ENCODE data around the gene KLRF2. TPM values are rescaled to one million over a fixed set of nuclear protein-coding genes. Genes with fewer than 3 reads are reported as not detected.

The KLRF2 gene
- total RNA-seq, 2 experiments from 2014 or later = not detected

DNA sequence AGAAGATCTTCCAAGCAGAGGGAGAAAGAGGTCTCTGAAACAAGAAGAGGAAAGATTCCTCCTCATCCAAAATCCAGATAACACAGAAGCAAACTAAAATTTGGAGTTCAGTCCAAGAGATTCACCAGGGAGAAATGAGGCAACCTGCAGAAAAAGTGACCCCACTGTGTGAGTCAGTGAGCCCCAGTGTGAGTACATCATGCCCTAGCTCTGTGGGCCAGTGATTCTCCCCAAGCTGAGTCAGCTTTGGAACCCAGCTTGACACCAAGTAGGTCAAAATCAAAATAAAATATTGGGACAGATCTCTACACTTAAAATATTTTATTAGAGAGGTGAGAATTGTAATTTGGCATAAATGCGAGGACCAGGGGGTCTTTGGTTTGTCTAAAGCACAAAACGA, 29.4 kb upstream of the KLRF2 start:
- Mint-ChIP-seq H3K36me3 (ENCODE audit: low read depth) (peaks cover 49% of the 10 kb centered on the region), H3K27me3 (no peaks in the 10 kb centered on the region), H3K4me1 (ENCODE audit: low read depth) (peaks cover 44% of the 10 kb centered on the region), H3K27ac (no peak overlapping the region), H3K4me3 (no peak overlapping the region), H3K9me3 (peaks cover 7% of the 10 kb centered on the region)
- CTCF ChIA-PET = interaction anchor here (0.8 to 1.8 kb wide), 5 partner anchors 35 to 158 kb away, joined by 3 to 13 read pairs (median 4); partner anchors contain the start of gene CLEC12B
- TF ChIP-seq, protein P1, sequence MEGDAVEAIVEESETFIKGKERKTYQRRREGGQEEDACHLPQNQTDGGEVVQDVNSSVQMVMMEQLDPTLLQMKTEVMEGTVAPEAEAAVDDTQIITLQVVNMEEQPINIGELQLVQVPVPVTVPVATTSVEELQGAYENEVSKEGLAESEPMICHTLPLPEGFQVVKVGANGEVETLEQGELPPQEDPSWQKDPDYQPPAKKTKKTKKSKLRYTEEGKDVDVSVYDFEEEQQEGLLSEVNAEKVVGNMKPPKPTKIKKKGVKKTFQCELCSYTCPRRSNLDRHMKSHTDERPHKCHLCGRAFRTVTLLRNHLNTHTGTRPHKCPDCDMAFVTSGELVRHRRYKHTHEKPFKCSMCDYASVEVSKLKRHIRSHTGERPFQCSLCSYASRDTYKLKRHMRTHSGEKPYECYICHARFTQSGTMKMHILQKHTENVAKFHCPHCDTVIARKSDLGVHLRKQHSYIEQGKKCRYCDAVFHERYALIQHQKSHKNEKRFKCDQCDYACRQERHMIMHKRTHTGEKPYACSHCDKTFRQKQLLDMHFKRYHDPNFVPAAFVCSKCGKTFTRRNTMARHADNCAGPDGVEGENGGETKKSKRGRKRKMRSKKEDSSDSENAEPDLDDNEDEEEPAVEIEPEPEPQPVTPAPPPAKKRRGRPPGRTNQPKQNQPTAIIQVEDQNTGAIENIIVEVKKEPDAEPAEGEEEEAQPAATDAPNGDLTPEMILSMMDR (IDR thresholded peaks at IDR 0.05) = no peak
- intact Hi-C loops (cut with micrococcal nuclease) = no loop called here
- POLR2A ChIA-PET = interaction anchor here (0.9 to 1.2 kb wide), 3 partner anchors 14 to 99 kb away, joined by 3 to 4 read pairs (median 3); no protein-coding TSS in a partner anchor
- ATAC-seq (peak; percentile 49), DNase-seq (peak; percentile 32)

DNA sequence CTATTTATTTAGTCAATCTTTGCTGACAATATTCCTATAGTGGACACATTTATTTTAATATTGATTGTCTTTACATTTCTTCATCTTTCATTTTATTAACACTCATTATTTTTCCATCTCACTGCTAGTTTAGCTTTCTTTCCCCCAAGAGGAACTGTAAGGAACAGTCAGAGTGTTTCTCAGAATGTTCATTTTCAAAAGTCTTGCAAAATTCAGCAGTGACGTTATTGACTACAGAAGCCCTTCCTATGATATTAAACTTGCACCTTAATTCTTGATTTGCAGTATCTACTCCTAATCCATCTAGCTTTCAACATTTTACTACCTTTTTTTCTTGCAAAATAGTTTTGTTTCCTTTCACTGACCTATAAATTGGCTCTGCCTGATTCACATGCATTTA, 25.1 kb upstream of the KLRF2 start:
- Mint-ChIP-seq H3K4me3 (no peak overlapping the region), H3K27ac (no peak overlapping the region), H3K4me1 (ENCODE audit: low read depth) (peaks cover 72% of the 10 kb centered on the region), H3K27me3 (no peaks in the 10 kb centered on the region), H3K36me3 (ENCODE audit: low read depth) (peaks cover 60% of the 10 kb centered on the region), H3K9me3 (no peaks in the 10 kb centered on the region)
- DNase-seq (no peak), ATAC-seq (no peak)
- TF ChIP-seq, protein P1 (IDR thresholded peaks at IDR 0.05) = no peak
- ChIA-PET CTCF (interaction anchor here (1.6 to 2.4 kb wide), 2 partner anchors 42 to 106 kb away, joined by 5 to 14 read pairs; no protein-coding TSS in a partner anchor), POLR2A (interaction anchor here (0.7 to 1.2 kb wide), 2 partner anchors 12 to 1204 kb away, joined by 3 to 4 read pairs; no protein-coding TSS in a partner anchor)
- intact Hi-C loops (cut with micrococcal nuclease) = no loop called here

DNA sequence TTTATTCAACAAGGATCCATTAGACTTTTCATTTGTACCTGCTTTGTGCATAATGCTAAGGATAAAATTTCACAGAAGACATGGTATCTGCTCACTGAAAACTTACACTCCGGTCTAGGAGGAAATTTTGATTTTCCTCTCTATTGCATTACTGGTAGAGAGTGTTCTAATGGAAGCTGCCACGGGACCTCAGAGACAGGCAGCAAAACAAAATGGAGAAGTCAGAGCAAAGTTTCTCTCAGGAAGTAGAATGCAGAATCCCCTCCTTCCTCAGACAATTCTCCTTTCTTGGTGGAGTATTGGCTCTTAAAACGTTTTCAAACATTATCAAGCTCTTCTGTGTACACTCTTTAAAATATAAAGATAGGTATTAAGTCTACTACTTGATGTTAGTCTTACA, 24.4 kb upstream of the KLRF2 start:
- intact Hi-C loops (cut with micrococcal nuclease) = no loop called here
- peaks cover 56% of the 10 kb centered on the region for H3K36me3 Mint-ChIP-seq (ENCODE audit: low read depth)
- no peaks in the 10 kb centered on the region for H3K9me3 Mint-ChIP-seq
- H3K27ac Mint-ChIP-seq = no peak overlapping the region
- H3K4me3 Mint-ChIP-seq = no peak overlapping the region
- no peak for DNase-seq
- POLR2A ChIA-PET = no interaction called here
- no peak for ATAC-seq
- TF ChIP-seq, protein P1 (IDR thresholded peaks at IDR 0.05) = no peak
- CTCF ChIA-PET = interaction anchor here (1.6 kb wide), 1 partner anchor 43 kb away, joined by 5 read pairs; no protein-coding TSS in a partner anchor
- H3K4me1 Mint-ChIP-seq (ENCODE audit: low read depth) = peaks cover 74% of the 10 kb centered on the region
- H3K27me3 Mint-ChIP-seq = no peaks in the 10 kb centered on the region

- H3K4me1 Mint-ChIP-seq (ENCODE audit: low read depth) = peaks cover 74% of the 10 kb centered on the region
- intact Hi-C loops (cut with micrococcal nuclease) = no loop called here
- H3K27ac Mint-ChIP-seq = no peak overlapping the region
- peaks cover 7% of the 10 kb centered on the region for H3K9me3 Mint-ChIP-seq
- peaks cover 53% of the 10 kb centered on the region for H3K36me3 Mint-ChIP-seq (ENCODE audit: low read depth)
- ChIA-PET POLR2A (no interaction called here), CTCF (interaction anchor here (1.0 kb wide), 1 partner anchor 115 kb away, joined by 4 read pairs; no protein-coding TSS in a partner anchor)
- ATAC-seq = no peak
- DNase-seq = no peak
- H3K4me3 Mint-ChIP-seq = no peak overlapping the region
- TF ChIP-seq, protein P1 (IDR thresholded peaks at IDR 0.05) = no peak
- H3K27me3 Mint-ChIP-seq = no peaks in the 10 kb centered on the region
These were observed 23.2 kb upstream of the KLRF2 start for GRCh38 chr12:9858135-9858534.

GRCh38 chr12:9864913-9865675, 16.2 kb upstream of the KLRF2 start:
- Mint-ChIP-seq H3K4me3 (peak overlapping the region; percentile 85), H3K4me1 (ENCODE audit: low read depth) (peaks cover 38% of the 10 kb centered on the region), H3K27ac (peak overlapping the region; percentile 93), H3K9me3 (peaks cover 19% of the 10 kb centered on the region), H3K36me3 (ENCODE audit: low read depth) (peaks cover 47% of the 10 kb centered on the region), H3K27me3 (no peaks in the 10 kb centered on the region)
- TF ChIP-seq, protein P1 (IDR thresholded peaks at IDR 0.05) = no peak
- ATAC-seq (peak; percentile 40), DNase-seq (no peak)
- ChIA-PET POLR2A (interaction anchor here (0.9 to 7.6 kb wide), 8 partner anchors 13 to 220 kb away, joined by 3 to 292 read pairs (median 4); partner anchors contain the start of genes CD69 and CLEC2D), CTCF (interaction anchor here (0.6 to 3.0 kb wide), 7 partner anchors 42 to 344 kb away, joined by 3 to 9 read pairs (median 4); no protein-coding TSS in a partner anchor)
- intact Hi-C loops (cut with micrococcal nuclease) = loop anchor here (5.0 kb wide), 3 partner anchors 53 to 68 kb away; no protein-coding TSS in a partner anchor
